ENCODE data around the gene XYLT2.

XYLT2 gene

GRCh38 chr17:50365649-50366393 is 19.9 kb downstream of the XYLT2 start:
- DNase-seq: no peak

- no peak for DNase-seq
Measured at GRCh38 chr17:50367401-50367800, 21.5 kb downstream of the XYLT2 start.

- DNase-seq: no peak
Measured at GRCh38 chr17:50370052-50370451, 24.1 kb downstream of the XYLT2 start.

- DNase-seq: no peak
Measured at GRCh38 chr17:50371526-50371925, 25.6 kb downstream of the XYLT2 start.

- no peak for DNase-seq
Measured at GRCh38 chr17:50372222-50372757, 26.4 kb downstream of the XYLT2 start.

GRCh38 chr17:50372758-50373556 is 27.0 kb downstream of the XYLT2 start, which contains the start of the genes EME1 and MRPL27:
EME1 (plus strand) TSS chr17:50373229; CDS start chr17:50375209, 1,980 bp downstream.
MRPL27 (minus strand) TSS chr17:50373184; CDS start chr17:50373170, 14 bp downstream.
- peak; percentile 83 for DNase-seq

GRCh38 chr17:50373705-50374104 is 27.8 kb downstream of the XYLT2 start:
- DNase-seq: no peak

GRCh38 chr17:50375858-50376538 is 30.1 kb downstream of the XYLT2 start:
- DNase-seq: no peak

- DNase-seq: no peak
Measured at GRCh38 chr17:50379351-50380132, 33.6 kb downstream of the XYLT2 start.

GRCh38 chr17:50380369-50381259 is 34.7 kb downstream of the XYLT2 start:
- DNase-seq: no peak

GRCh38 chr17:50381260-50381815 is 35.4 kb downstream of the XYLT2 start:
- DNase-seq: no peak

- no peak for DNase-seq
Measured at GRCh38 chr17:50381920-50382319, 36.0 kb downstream of the XYLT2 start.

- no peak for DNase-seq
Measured at GRCh38 chr17:50382931-50383330, 37.0 kb downstream of the XYLT2 start.

- DNase-seq: no peak
Measured at GRCh38 chr17:50386510-50386909, 40.6 kb downstream of the XYLT2 start.

- DNase-seq: no peak
Measured at GRCh38 chr17:50388728-50389127, 42.8 kb downstream of the XYLT2 start.

GRCh38 chr17:50389534-50389933 is 43.6 kb downstream of the XYLT2 start:
- no peak for DNase-seq

- no peak for DNase-seq
Measured at GRCh38 chr17:50392621-50393020, 46.7 kb downstream of the XYLT2 start.

GRCh38 chr17:50393700-50394099 is 47.8 kb downstream of the XYLT2 start:
- DNase-seq: no peak

GRCh38 chr17:50394711-50395110 is 48.8 kb downstream of the XYLT2 start:
- DNase-seq: no peak

- DNase-seq: peak; percentile 28
Measured at GRCh38 chr17:50396261-50397110, 50.6 kb downstream of the XYLT2 start.

Measured in stimulated activated CD4-positive, alpha-beta T cell treated with anti-CD3 and anti-CD28 coated beads, Interleukin-4, amount 100 ng/mL, for 1 hour (primary cell).